HepG2 (cell line): Measurements from ENCODE around the gene ICAM2. TPM values are rescaled to one million over a fixed set of nuclear protein-coding genes. Genes with fewer than 3 reads are reported as not detected.

Source experiments
- ATAC-seq: fragments of 200-7000 bp; cut with Tn5 transposase; 3 replicates; pipeline ENCODE4 v1.9.1; 2020; ENCODE audit warnings: mild to moderate bottlenecking, moderate library complexity
- BruUV-seq: library from RNA; stranded (reverse); fragments of 400-500 nt; replicated peaks from 2 replicates; lab custom pipeline; 2021; lab: Mats Ljungman, UMichigan
- CTCF ChIA-PET: fragments of 300-600 bp; formaldehyde crosslinking; extraction: SDS; loops from one replicate; lab custom pipeline; 2021; ENCODE audit warnings: low total read pairs, inconsistent platforms, low intra/inter-chr PET ratio; lab: Yijun Ruan, JAX
- POLR2A ChIA-PET: fragments of 350-600 bp; sonication (Branson Sonifier 250); formaldehyde crosslinking; loops from one replicate; lab custom pipeline; 2020; ENCODE audit warnings: antibody characterized with exemption, inconsistent platforms; lab: Yijun Ruan, JAX
- DNase-seq: peaks from one replicate; pipeline ENCODE4 v3.0.0-alpha.2; 2015; ENCODE audit warnings: low spot score
- FAIRE-seq: peaks from 3 replicates; lab custom pipeline; 2011; peaks lifted over from hg19 to GRCh38; lab: Jason Lieb, UNC
- H2AFZ ChIP-seq: one replicate; pipeline ENCODE4 v1.6.1; 2011; ENCODE audit warnings: low read length, inconsistent platforms
- H3K27ac ChIP-seq: fragments of 300-600 bp; 3 replicates; pipeline ENCODE4 v1.8.0; 2011; ENCODE audit warnings: mixed run types, mild to moderate bottlenecking, mixed read lengths, low read length, inconsistent platforms; ENCODE audit not compliant: insufficient read depth; ENCODE audit errors: extremely low read length
- H3K27me3 ChIP-seq, 2 experiments: fragments of 200-600 bp in 1 of 2; 2 replicates in 1 of 2; 3 replicates in 1 of 2; pipeline versions ENCODE4 v1.6.0 to v1.8.0; 2011; ENCODE audit warnings: low read length in 2 of 2, mild to moderate bottlenecking in 2 of 2, moderate library complexity in 2 of 2, inconsistent platforms in 1 of 2; ENCODE audit not compliant: insufficient read depth in 2 of 2, control insufficient read depth in 1 of 2
- H3K36me3 ChIP-seq, 2 experiments: fragments of 200-600 bp in 1 of 2; replicated peaks in 1 of 2; 2 replicates in 1 of 2; 3 replicates in 1 of 2; pipeline versions ENCODE4 v1.5.1 to v1.8.0; 2011; ENCODE audit warnings: low read length in 2 of 2, inconsistent platforms in 1 of 2; ENCODE audit not compliant: insufficient read depth in 2 of 2, control insufficient read depth in 1 of 2
- H3K4me1 ChIP-seq: 2 replicates; pipeline ENCODE4 v1.5.1; 2012; ENCODE audit warnings: low read length, inconsistent platforms; ENCODE audit not compliant: insufficient read depth
- H3K4me2 ChIP-seq: 2 replicates; pipeline ENCODE4 v1.6.0; 2011; ENCODE audit warnings: low read depth, low read length, inconsistent platforms
- H3K4me3 ChIP-seq, 3 experiments: fragments of 200-600 bp in 1 of 3; sonication (generic), shearing (Covaris generic) in 1 of 3; replicated peaks in 1 of 3; 2 replicates each; pipeline ENCODE4 v1.5.1; 2011 to 2016; ENCODE audit warnings: low read length in 3 of 3, inconsistent platforms in 2 of 3, low read depth in 2 of 3, mild to moderate bottlenecking in 2 of 3, control low read depth in 1 of 3, mixed read lengths in 1 of 3; ENCODE audit not compliant: insufficient read depth in 1 of 3
- H3K79me2 ChIP-seq: one replicate; pipeline ENCODE4 v1.6.1; 2011; ENCODE audit warnings: low read length, inconsistent platforms; ENCODE audit not compliant: insufficient read depth
- H3K9ac ChIP-seq: 2 replicates; pipeline ENCODE4 v1.6.0; 2011; ENCODE audit warnings: mild to moderate bottlenecking, low read depth, low read length, inconsistent platforms; ENCODE audit not compliant: insufficient read depth
- H3K9me3 ChIP-seq: 2 replicates; pipeline ENCODE4 v1.5.1; 2012; ENCODE audit warnings: mild to moderate bottlenecking, low read length
- H4K20me1 ChIP-seq: 2 replicates; pipeline ENCODE4 v1.6.0; 2011; ENCODE audit warnings: inconsistent platforms, mild to moderate bottlenecking, low read length, moderate library complexity; ENCODE audit not compliant: insufficient read depth
- CCDC6 ChIP-seq: sonication (generic); formaldehyde crosslinking; IDR thresholded peaks from 2 replicates; pipeline ENCODE4 v1.8.1; 2022; ENCODE audit warnings: mild to moderate bottlenecking, missing genetic modification reagents, moderate library complexity
- CHD4 ChIP-seq: fragments of 200-600 bp; sonication (generic); IDR thresholded peaks from 2 replicates; pipeline ENCODE4 v1.7.0; 2017; ENCODE audit warnings: mild to moderate bottlenecking, low read length, borderline replicate concordance
- DPF2 ChIP-seq: sonication (generic); formaldehyde crosslinking; IDR thresholded peaks from 2 replicates; pipeline ENCODE4 v1.4.0; 2020; ENCODE audit warnings: mild to moderate bottlenecking, low read depth, missing genetic modification reagents, borderline replicate concordance
- HINFP ChIP-seq: sonication (generic); formaldehyde crosslinking; IDR thresholded peaks from 2 replicates; pipeline ENCODE4 v1.4.0; 2020; ENCODE audit warnings: low read depth, mild to moderate bottlenecking, missing genetic modification reagents
- KLF12 ChIP-seq: sonication (generic); formaldehyde crosslinking; IDR thresholded peaks from 2 replicates; pipeline ENCODE4 v1.4.0; 2020; ENCODE audit warnings: missing genetic modification reagents, borderline replicate concordance
- PCBP1 ChIP-seq: fragments of 200-400 bp; formaldehyde crosslinking; IDR thresholded peaks from 2 replicates; pipeline ENCODE4 v1.6.1; 2017; ENCODE audit warnings: mild to moderate bottlenecking, low read depth, low read length, borderline replicate concordance
- RAD21 ChIP-seq: fragments of 450-650 bp; formaldehyde crosslinking; IDR thresholded peaks from 2 replicates; pipeline ENCODE4 v1.5.0; 2020; ENCODE audit warnings: mild to moderate bottlenecking
- RNF219 ChIP-seq: sonication (generic); formaldehyde crosslinking; IDR thresholded peaks from 2 replicates; pipeline ENCODE4 v1.5.0; 2020; ENCODE audit warnings: mild to moderate bottlenecking, missing genetic modification reagents
- SP5 ChIP-seq: IDR thresholded peaks from 2 replicates; pipeline ENCODE4 v1.6.1; 2016; ENCODE audit warnings: low read depth, borderline replicate concordance
- ZMYM2 ChIP-seq: sonication (generic); formaldehyde crosslinking; IDR thresholded peaks from 2 replicates; pipeline ENCODE4 v1.8.0; 2022; ENCODE audit warnings: mild to moderate bottlenecking, missing genetic modification reagents
- ZNF569 ChIP-seq: sonication (generic); formaldehyde crosslinking; IDR thresholded peaks from 2 replicates; pipeline ENCODE4 v1.5.0; 2020; ENCODE audit warnings: mild to moderate bottlenecking, missing genetic modification reagents, moderate library complexity, borderline replicate concordance
- ZNF629 ChIP-seq: sonication (generic); formaldehyde crosslinking; conservative IDR thresholded peaks from 2 replicates; pipeline ENCODE4 v1.5.0; 2020; ENCODE audit warnings: missing genetic modification reagents
- ZNF674 ChIP-seq: sonication (generic); formaldehyde crosslinking; IDR thresholded peaks from 2 replicates; pipeline ENCODE4 v1.5.0; 2020; ENCODE audit warnings: low read depth, mild to moderate bottlenecking, missing genetic modification reagents
- ZNF709 ChIP-seq: sonication (generic); formaldehyde crosslinking; IDR thresholded peaks from 2 replicates; pipeline ENCODE4 v1.5.0; 2020; ENCODE audit warnings: mild to moderate bottlenecking, missing genetic modification reagents
- ZNF75D ChIP-seq: sonication (generic); formaldehyde crosslinking; IDR thresholded peaks from 2 replicates; pipeline ENCODE4 v1.8.1; 2023; ENCODE audit warnings: missing genetic modification reagents, mild to moderate bottlenecking, borderline replicate concordance
- WGBS: methylation state at CpG from one replicate; pipeline ENCODE4 v1.1.6; 2017; ENCODE audit warnings: low lambda C conversion rate; 5-methylcytosine and 5-hydroxymethylcytosine counted together
- in situ Hi-C: cut with HindIII; loops from 2 replicates; pipeline ENCODE4 v1.10.0; 2017; ENCODE audit warnings: low pct_unique_long_range_greater_than_20kb; ENCODE audit not compliant: extremely low pct_ligation_motif_present
- intact Hi-C: fragments of 100-400 bp; cut with micrococcal nuclease; formaldehyde crosslinking; loops from one replicate; pipeline ENCODE4 v1.10.0; 2022; ENCODE audit not compliant: unreplicated experiment
- polyA plus RNA-seq, 8 experiments: library from polyadenylated mRNA; depleted of rRNA in 3 of 8; stranded (reverse) in 7 of 8; unstranded in 1 of 8; fragments of >200 nt; fragmentation: Illumina TruSeq in 4 of 8; extraction: Trizol in 4 of 8; gene quantifications; 2 replicates each; pipeline versions ENCODE4 v1.2.1 to v1.2.3, GENCODE V29; 2011 to 2016; ENCODE audit warnings: low read depth in 4 of 8, missing spikeins in 1 of 8, mixed read lengths in 1 of 8; ENCODE audit not compliant: insufficient read depth in 1 of 8
- total RNA-seq, 5 experiments: library from RNA; depleted of rRNA; stranded (reverse); fragments of >200 nt; fragmentation: Illumina TruSeq; extraction: Trizol; gene quantifications; 2 replicates each; pipeline ENCODE4 v1.2.3, GENCODE V29; 2016; ENCODE audit warnings: low read depth in 1 of 5

ICAM2 gene
- total and polyA plus RNA-seq, 2 of the 13 experiments (the other 11 are each of a cell fraction or from before 2014, with no cell fraction given), result 10.9 to 20.8 TPM

GRCh38 chr17:64008346-64008745 is 12.1 kb downstream of the ICAM2 start:
- Histone ChIP-seq H3K4me2 (peak overlapping the region; percentile 81), H3K4me3 (peak overlapping the region in 1 of 3 experiments; percentile 32; a peak in 2 of 6 replicates), H3K27me3 (no peaks in the 10 kb centered on the region)
- TF ChIP-seq CHD4, result 0 out of 2 replicates have a peak, but pooled peaks have one; percentile 66
- 0 out of 2 replicates have a peak, but pooled peaks have one; percentile 2 for TF ChIP-seq HINFP (CRISPR knock-in tag)
- no peak for TF ChIP-seq ZNF674
- 0 out of 2 replicates have a peak, but pooled peaks have one; percentile 12 for TF ChIP-seq DPF2
- TF ChIP-seq KLF12 (CRISPR knock-in tag), result no peak
- peak; percentile 90 for TF ChIP-seq ZNF629
- TF ChIP-seq, all 625 proteins: peak for 4
- Histone ChIP-seq H4K20me1 (no peaks in the 10 kb centered on the region), H3K27ac (no peak overlapping the region), H3K9ac (no peak overlapping the region), H2AFZ (no peak overlapping the region), H3K9me3 (no peaks in the 10 kb centered on the region), H3K79me2 (no peaks in the 10 kb centered on the region), H3K36me3 (no peaks in the 10 kb centered on the region; a peak in 1 of 5 replicates), H3K4me1 (peaks cover 53% of the 10 kb centered on the region)
- BruUV-seq, result no TSS peak
- 61% methylated on average over 5 of the region's 5 CpGs for WGBS
- intact Hi-C loops, result loop anchor here (5.0 kb wide), 1 partner anchor 1639 kb away; no protein-coding TSS in a partner anchor
- FAIRE-seq (no peak), DNase-seq (no peak), ATAC-seq (no peak)
- ChIA-PET POLR2A (no interaction called here), CTCF (no interaction called here)
- in situ Hi-C loops, result no loop called here

- no peaks in the 10 kb centered on the region for H3K27me3 ChIP-seq
- 2% methylated on average over 5 of the region's 5 CpGs for WGBS
- FAIRE-seq (peak; percentile 61), ATAC-seq (peak; percentile 62), DNase-seq (peak; percentile 52)
- H3K9ac ChIP-seq, result 0 out of 2 replicates have a peak overlapping the region, but pooled peaks have one; percentile 18
- H3K4me1 ChIP-seq, result peaks cover 53% of the 10 kb centered on the region
- H3K27ac ChIP-seq, result peak overlapping the region; percentile 1
- ChIA-PET CTCF (no interaction called here), POLR2A (interaction anchor here (0.7 to 1.2 kb wide), 2 partner anchors 14 to 86 kb away, joined by 3 read pairs; no protein-coding TSS in a partner anchor)
- H4K20me1 ChIP-seq, result no peaks in the 10 kb centered on the region
- H3K79me2 ChIP-seq, result no peaks in the 10 kb centered on the region
- H2AFZ ChIP-seq, result no peak overlapping the region
- in situ Hi-C loops (no loop called here), intact Hi-C loops (loop anchor here (5.0 kb wide), 1 partner anchor 1639 kb away; no protein-coding TSS in a partner anchor)
- BruUV-seq, result no TSS peak
- peak overlapping the region; percentile 81 for H3K4me2 ChIP-seq
- no peaks in the 10 kb centered on the region; a peak in 1 of 5 replicates for H3K36me3 ChIP-seq
- H3K9me3 ChIP-seq, result no peaks in the 10 kb centered on the region
- peak overlapping the region in 1 of 3 experiments; percentile 32; a peak in 2 of 6 replicates for H3K4me3 ChIP-seq
- TF ChIP-seq SP5 (CRISPR knock-in tag), result 0 out of 2 replicates have a peak, but pooled peaks have one; percentile 20
- no peak for TF ChIP-seq PCBP1
- no peak for TF ChIP-seq ZNF569
- TF ChIP-seq ZMYM2 (CRISPR knock-in tag), result peak; percentile 41; the same call in 1 of the 2 replicates
- no peak for TF ChIP-seq ZNF75D (CRISPR knock-in tag)
- TF ChIP-seq RNF219, result no peak
- TF ChIP-seq CCDC6 (CRISPR knock-in tag), result no peak
- TF ChIP-seq RAD21, result no peak
- TF ChIP-seq ZNF709 (CRISPR knock-in tag), result no peak
Measured at GRCh38 chr17:64007838-64008282, 12.6 kb downstream of the ICAM2 start.
